ACC112 (cell line): ENCODE measurements around the gene PRKAR1B.

Experiments used
- H2AFZ ChIP-seq: fragments of 200-600 bp; sonication (generic); one replicate; pipeline ENCODE4 v1.6.0; 2017; ENCODE audit warnings: antibody characterized with exemption, low read length; ENCODE audit not compliant: unreplicated experiment
- H3K27ac ChIP-seq: fragments of 200-600 bp; sonication (generic); 2 replicates; pipeline ENCODE4 v1.5.1; 2014; ENCODE audit warnings: low read depth, mild to moderate bottlenecking, antibody characterized with exemption, low read length, moderate library complexity
- H3K27me3 ChIP-seq: fragments of 200-600 bp; sonication (generic); 2 replicates; pipeline ENCODE4 v1.6.1; 2014; ENCODE audit warnings: mild to moderate bottlenecking, antibody characterized with exemption, low read length, moderate library complexity, mixed read lengths; ENCODE audit not compliant: insufficient read depth
- H3K36me3 ChIP-seq: fragments of 200-600 bp; sonication (generic); 2 replicates; pipeline ENCODE4 v1.6.1; 2016; ENCODE audit warnings: mild to moderate bottlenecking, antibody characterized with exemption, low read length, moderate library complexity, mixed read lengths; ENCODE audit not compliant: insufficient read depth
- H3K4me1 ChIP-seq: fragments of 200-600 bp; sonication (generic); one replicate; pipeline ENCODE4 v1.6.1; 2016; ENCODE audit warnings: low read length, mixed read lengths; ENCODE audit not compliant: insufficient read depth, unreplicated experiment, control insufficient read depth
- H3K4me3 ChIP-seq: fragments of 200-600 bp; sonication (generic); 2 replicates; pipeline ENCODE4 v1.5.1; 2014; ENCODE audit warnings: mild to moderate bottlenecking, low read depth, low read length
- H3K79me2 ChIP-seq: fragments of 200-600 bp; sonication (generic); one replicate; pipeline ENCODE4 v1.6.0; 2016; ENCODE audit warnings: low read length; ENCODE audit not compliant: control insufficient read depth, unreplicated experiment, insufficient read depth

Gene PRKAR1B

DNA sequence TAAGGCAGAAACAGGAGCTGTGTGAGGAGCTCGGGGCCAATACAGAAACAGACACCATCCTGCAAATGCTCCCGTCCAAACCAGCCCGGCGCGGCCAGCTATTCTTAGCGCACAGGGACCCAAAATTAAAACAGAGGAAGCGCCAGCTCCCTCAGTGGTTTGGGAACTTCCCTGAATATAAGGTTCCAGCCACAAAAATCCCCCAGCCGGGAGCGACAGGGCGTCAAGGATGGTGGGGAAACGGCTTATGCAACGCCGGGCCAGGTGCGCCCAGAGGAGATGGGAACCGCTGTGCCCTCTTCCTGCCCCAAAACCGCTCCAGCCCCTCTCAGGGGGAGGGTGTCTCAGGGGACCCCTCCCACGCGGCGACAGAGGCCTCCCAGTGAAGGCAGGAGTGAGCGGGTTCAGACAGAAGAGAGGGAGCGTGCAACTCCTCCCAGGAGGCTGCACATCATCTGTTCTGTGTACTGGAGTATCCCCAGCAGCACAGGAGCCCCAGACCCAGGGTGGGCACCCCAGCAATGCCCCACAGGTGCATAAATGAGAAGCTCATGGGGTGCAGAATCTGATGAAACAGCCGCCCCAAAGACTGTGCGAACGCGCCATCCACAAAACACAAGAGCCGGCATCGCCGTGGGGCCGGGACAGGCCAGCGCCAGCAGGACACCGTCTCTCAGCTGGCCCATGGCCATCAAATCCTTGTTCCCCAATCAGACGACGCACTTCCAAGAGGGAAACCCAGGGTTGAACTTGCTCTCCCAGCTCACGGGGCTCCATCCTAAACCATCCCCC, 133.6 kb downstream of the PRKAR1B start:
- H3K27me3 ChIP-seq: no peaks in the 10 kb centered on the region

GRCh38 chr7:591856-592628, 135.0 kb downstream of the PRKAR1B start:
- Histone ChIP-seq H2AFZ (no peak overlapping the region), H3K79me2 (no peaks in the 10 kb centered on the region), H3K36me3 (peaks cover 3% of the 10 kb centered on the region; the same call in 1 of the 2 replicates), H3K4me3 (no peak overlapping the region), H3K27ac (no peak overlapping the region), H3K27me3 (no peaks in the 10 kb centered on the region), H3K4me1 (no peaks in the 10 kb centered on the region)

More for the DNA sequence above, 133.6 kb downstream of the PRKAR1B start:
- H2AFZ ChIP-seq: no peak overlapping the region
- H3K79me2 ChIP-seq: no peaks in the 10 kb centered on the region
- no peaks in the 10 kb centered on the region for H3K4me1 ChIP-seq
- no peak overlapping the region for H3K27ac ChIP-seq
- no peak overlapping the region for H3K4me3 ChIP-seq
- H3K36me3 ChIP-seq: peaks cover 3% of the 10 kb centered on the region; the same call in 1 of the 2 replicates

- Histone ChIP-seq H3K4me3 (no peak overlapping the region), H3K36me3 (peaks cover 3% of the 10 kb centered on the region; the same call in 1 of the 2 replicates), H3K79me2 (no peaks in the 10 kb centered on the region), H3K27ac (no peak overlapping the region), H3K27me3 (no peaks in the 10 kb centered on the region), H3K4me1 (no peaks in the 10 kb centered on the region), H2AFZ (no peak overlapping the region)
Observed at GRCh38 chr7:590731-591551, 136.1 kb downstream of the PRKAR1B start.

GRCh38 chr7:589781-590575, 137.1 kb downstream of the PRKAR1B start:
- no peaks in the 10 kb centered on the region for H3K79me2 ChIP-seq
- H3K4me3 ChIP-seq: no peak overlapping the region
- H3K27ac ChIP-seq: no peak overlapping the region
- H3K27me3 ChIP-seq: no peaks in the 10 kb centered on the region
- H3K36me3 ChIP-seq: no peaks in the 10 kb centered on the region; the same call in 1 of the 2 replicates
- no peak overlapping the region for H2AFZ ChIP-seq
- H3K4me1 ChIP-seq: no peaks in the 10 kb centered on the region

GRCh38 chr7:587767-588166, 139.3 kb downstream of the PRKAR1B start:
- Histone ChIP-seq H3K4me1 (no peaks in the 10 kb centered on the region), H3K36me3 (peaks cover 6% of the 10 kb centered on the region; the same call in 1 of the 2 replicates), H3K4me3 (no peak overlapping the region), H3K27me3 (no peaks in the 10 kb centered on the region), H3K79me2 (no peaks in the 10 kb centered on the region), H2AFZ (no peak overlapping the region), H3K27ac (no peak overlapping the region)

- Histone ChIP-seq H3K27me3 (no peaks in the 10 kb centered on the region), H2AFZ (no peak overlapping the region), H3K79me2 (no peaks in the 10 kb centered on the region), H3K27ac (no peak overlapping the region), H3K36me3 (peaks cover 6% of the 10 kb centered on the region; the same call in 1 of the 2 replicates), H3K4me3 (no peak overlapping the region), H3K4me1 (no peaks in the 10 kb centered on the region)
Observed at GRCh38 chr7:586494-586893, 140.6 kb downstream of the PRKAR1B start.

DNA sequence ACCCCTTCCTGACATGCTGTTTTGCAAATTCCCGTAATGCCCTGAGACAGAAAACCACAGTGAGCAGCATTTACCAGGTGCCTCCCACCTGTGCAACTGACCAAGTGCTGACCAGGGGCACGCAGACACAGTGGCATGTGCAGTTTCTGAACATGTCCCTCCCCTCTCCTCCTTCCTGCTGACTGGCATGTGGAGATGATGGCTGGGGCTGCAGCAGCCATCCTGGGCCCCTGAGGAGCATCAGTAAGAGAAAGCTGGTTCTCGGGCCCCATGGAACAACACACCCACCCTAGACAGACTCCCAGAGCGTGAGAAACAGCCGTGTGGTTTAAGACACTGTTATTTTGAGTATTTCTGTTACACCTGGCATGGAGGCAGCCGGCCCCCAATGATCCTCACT, 141.2 kb downstream of the PRKAR1B start:
- peaks cover 6% of the 10 kb centered on the region; the same call in 1 of the 2 replicates for H3K36me3 ChIP-seq
- H3K27ac ChIP-seq: no peak overlapping the region
- H3K4me1 ChIP-seq: no peaks in the 10 kb centered on the region
- H2AFZ ChIP-seq: no peak overlapping the region
- H3K4me3 ChIP-seq: no peak overlapping the region
- no peaks in the 10 kb centered on the region for H3K79me2 ChIP-seq
- H3K27me3 ChIP-seq: no peaks in the 10 kb centered on the region

DNA sequence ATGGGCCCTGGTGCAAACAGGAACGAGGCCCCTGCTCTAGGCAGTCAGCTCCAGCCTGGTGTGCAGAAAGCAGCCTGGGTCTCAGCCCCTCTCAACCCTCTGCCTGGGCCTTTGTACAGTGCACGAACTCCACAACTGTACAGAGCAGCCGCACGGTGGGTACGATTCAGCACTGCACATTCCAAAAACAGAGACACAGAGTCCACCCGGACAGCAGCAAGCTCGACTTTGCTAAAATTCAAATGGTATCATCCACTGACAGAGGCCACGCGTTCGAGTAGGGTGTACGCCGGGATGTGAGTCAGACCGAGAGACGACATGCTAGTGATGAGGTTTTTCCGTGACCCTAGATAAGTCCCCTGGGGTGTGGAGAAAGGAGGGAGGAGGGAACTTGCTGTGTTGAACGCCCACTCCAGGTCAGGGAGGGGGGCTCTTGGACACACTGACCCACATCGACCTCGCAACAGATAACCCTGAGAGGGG, 141.8 kb downstream of the PRKAR1B start:
- no peaks in the 10 kb centered on the region for H3K27me3 ChIP-seq
- H3K4me1 ChIP-seq: no peaks in the 10 kb centered on the region
- H3K36me3 ChIP-seq: peaks cover 6% of the 10 kb centered on the region; the same call in 1 of the 2 replicates
- no peaks in the 10 kb centered on the region for H3K79me2 ChIP-seq
- no peak overlapping the region for H3K4me3 ChIP-seq
- no peak overlapping the region for H2AFZ ChIP-seq
- H3K27ac ChIP-seq: no peak overlapping the region

DNA sequence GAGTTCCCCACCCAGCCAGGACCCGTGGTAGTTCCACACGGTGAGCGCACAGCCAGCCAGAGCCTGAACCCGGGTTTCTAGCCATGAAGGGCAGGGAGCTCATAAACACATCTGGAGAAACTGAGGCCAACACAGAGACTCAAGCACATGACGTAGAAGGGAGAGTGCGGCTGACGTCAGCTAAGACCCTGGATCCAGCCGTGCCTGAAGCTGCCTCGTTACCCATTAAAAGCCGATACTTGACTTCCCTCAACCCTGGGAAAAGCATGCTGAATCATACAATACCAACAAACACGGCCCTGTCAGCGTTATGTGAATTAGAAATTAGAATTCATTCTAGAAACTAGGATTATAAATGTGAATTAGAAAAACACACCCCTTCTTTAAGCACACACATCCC, 142.3 kb downstream of the PRKAR1B start:
- Histone ChIP-seq H3K36me3 (peaks cover 6% of the 10 kb centered on the region; the same call in 1 of the 2 replicates), H3K4me1 (no peaks in the 10 kb centered on the region), H3K27ac (no peak overlapping the region), H3K27me3 (no peaks in the 10 kb centered on the region), H3K4me3 (no peak overlapping the region), H2AFZ (no peak overlapping the region), H3K79me2 (no peaks in the 10 kb centered on the region)
